Measurements from ENCODE around the gene NBL1.

- TF ChIP-seq POLR2A (IDR thresholded peaks at IDR 0.05) (no peak), CTCF (IDR thresholded peaks at IDR 0.05) (no peak)
Observed at GRCh38 chr1:19648239-19648638, 4.1 kb downstream of the NBL1 start.
